ENCODE measurements around the gene PEA15.

PEA15 gene

GRCh38 chr1:160205242-160206035 lies at the start of gene PEA15:
PEA15 (plus strand) TSS chr1:160205384; CDS start chr1:160211545, 6,161 bp downstream.
- DNase-seq = peak; percentile 75

- DNase-seq = no peak
Observed at GRCh38 chr1:160156361-160156760, 48.8 kb upstream of the PEA15 start.

- no peak for DNase-seq
Observed at GRCh38 chr1:160157174-160157573, 48.0 kb upstream of the PEA15 start.

- DNase-seq = no peak
Observed at GRCh38 chr1:160158031-160158430, 47.2 kb upstream of the PEA15 start.

GRCh38 chr1:160158534-160158933 lies 46.6 kb upstream of the PEA15 start:
- DNase-seq = no peak

GRCh38 chr1:160159846-160160245 lies 45.3 kb upstream of the PEA15 start:
- DNase-seq = no peak

GRCh38 chr1:160161965-160162705 lies 43.0 kb upstream of the PEA15 start:
- peak; percentile 35 for DNase-seq

- DNase-seq = no peak
Observed at GRCh38 chr1:160162931-160163330, 42.3 kb upstream of the PEA15 start.

GRCh38 chr1:160163615-160164014 lies 41.6 kb upstream of the PEA15 start:
- peak; percentile 34 for DNase-seq

- no peak for DNase-seq
Observed at GRCh38 chr1:160164121-160164520, 41.1 kb upstream of the PEA15 start.

- no peak for DNase-seq
Observed at GRCh38 chr1:160166166-160166868, 38.9 kb upstream of the PEA15 start.

GRCh38 chr1:160167056-160167455 lies 38.1 kb upstream of the PEA15 start:
- no peak for DNase-seq

GRCh38 chr1:160167580-160167979 lies 37.6 kb upstream of the PEA15 start:
- no peak for DNase-seq

GRCh38 chr1:160168016-160168415 lies 37.2 kb upstream of the PEA15 start:
- DNase-seq = no peak

- peak; percentile 70 for DNase-seq
Observed at GRCh38 chr1:160168609-160169369, 36.4 kb upstream of the PEA15 start.

GRCh38 chr1:160169553-160170399 lies 35.4 kb upstream of the PEA15 start:
- DNase-seq = peak; percentile 20

GRCh38 chr1:160171354-160171753 lies 33.8 kb upstream of the PEA15 start:
- peak; percentile 28 for DNase-seq

- DNase-seq = no peak
Observed at GRCh38 chr1:160171980-160172379, 33.2 kb upstream of the PEA15 start.

- no peak for DNase-seq
Observed at GRCh38 chr1:160177231-160177630, 28.0 kb upstream of the PEA15 start.

- DNase-seq = no peak
Observed at GRCh38 chr1:160177667-160178066, 27.5 kb upstream of the PEA15 start.

GRCh38 chr1:160178731-160179130 lies 26.5 kb upstream of the PEA15 start:
- no peak for DNase-seq

- DNase-seq = no peak
Observed at GRCh38 chr1:160179336-160179735, 25.8 kb upstream of the PEA15 start.

Measured in fibroblast of upper back skin (primary cell).